CD4-positive, alpha-beta T cell treated with Interleukin-1 beta for 1 hour (primary cell): ENCODE results near the gene GREM2.

Source experiments
- DNase-seq, 2 donors: peaks; one replicate each; pipeline ENCODE4 v3.0.0-alpha.2; 2020 to 2022

The GREM2 gene

GRCh38 chr1:240555524-240555923 lies 56.4 kb downstream of the GREM2 start:
- DNase-seq = no peak

DNA sequence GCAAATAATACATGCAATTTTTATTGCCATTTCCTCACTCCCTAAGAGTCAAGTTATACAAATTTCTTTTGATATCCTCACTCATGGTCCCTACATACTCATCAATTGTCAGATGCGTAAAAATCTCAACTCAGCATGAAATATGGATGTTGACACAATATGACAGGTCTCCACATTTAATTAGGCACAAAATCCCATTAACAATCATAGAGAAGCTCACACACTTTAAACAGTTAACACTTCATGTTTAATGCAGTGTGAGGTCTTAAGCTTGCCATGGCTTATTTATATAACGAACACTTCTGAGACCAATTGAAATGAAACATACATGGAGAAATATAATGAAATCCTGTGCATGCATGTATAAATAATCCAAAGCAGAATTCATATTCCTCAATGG lies 58.6 kb downstream of the GREM2 start:
- DNase-seq = no peak

DNA sequence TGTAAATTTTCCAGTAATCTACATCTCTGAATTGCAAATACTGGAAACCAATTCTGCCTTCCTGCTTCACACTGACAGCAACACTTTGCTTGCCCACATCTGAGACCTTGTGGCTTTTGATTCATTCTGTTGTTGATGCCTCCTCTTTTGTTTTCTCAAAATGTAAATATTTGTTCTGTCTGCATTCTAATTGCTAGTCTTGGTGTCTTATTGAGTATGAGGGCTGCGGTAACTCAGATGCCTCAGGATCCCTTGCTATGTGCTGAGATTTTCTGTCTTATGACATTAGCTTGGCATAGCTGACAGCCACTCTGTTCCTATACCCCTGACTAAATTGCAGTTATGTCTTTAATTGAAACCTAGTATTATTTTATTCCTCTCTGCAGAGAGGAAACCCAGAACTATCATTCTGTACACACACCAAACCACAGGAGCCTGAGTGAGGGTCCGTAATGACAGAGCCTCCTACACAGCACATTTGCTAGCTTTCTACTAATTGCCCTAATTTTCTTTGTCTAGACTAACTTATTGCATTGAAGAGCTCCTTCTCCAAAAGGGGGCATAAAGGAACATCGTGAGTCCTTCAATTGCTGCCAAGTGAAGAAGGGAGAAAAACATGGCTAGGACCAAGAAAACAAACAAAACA lies 72.1 kb downstream of the GREM2 start:
- peak in 1 of 2 donors; percentile 7 for DNase-seq

GRCh38 chr1:240538776-240539430 lies 73.1 kb downstream of the GREM2 start:
- DNase-seq = no peak

- DNase-seq = no peak
These were observed 78.7 kb downstream of the GREM2 start for GRCh38 chr1:240533154-240533780.

GRCh38 chr1:240528591-240528990 lies 83.4 kb downstream of the GREM2 start:
- DNase-seq = no peak

DNA sequence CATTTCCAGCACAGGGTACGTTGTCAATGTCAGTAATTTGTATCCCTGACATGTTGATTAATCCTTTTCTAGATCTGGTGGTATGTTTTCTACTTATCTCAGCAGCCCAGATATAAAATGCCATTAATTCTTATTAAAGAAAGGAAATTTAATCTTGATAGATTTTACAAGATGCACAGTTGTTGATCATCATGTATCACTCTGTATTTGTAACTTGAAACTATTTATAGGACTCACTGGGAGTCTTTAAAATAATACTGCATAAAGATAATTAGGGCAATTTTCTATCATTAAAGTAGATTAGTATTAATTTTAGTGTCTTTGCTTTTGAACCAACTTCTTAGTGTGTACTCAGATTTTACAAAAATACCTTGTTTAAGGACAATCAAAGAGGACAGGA lies 84.9 kb downstream of the GREM2 start:
- DNase-seq = no peak

DNA sequence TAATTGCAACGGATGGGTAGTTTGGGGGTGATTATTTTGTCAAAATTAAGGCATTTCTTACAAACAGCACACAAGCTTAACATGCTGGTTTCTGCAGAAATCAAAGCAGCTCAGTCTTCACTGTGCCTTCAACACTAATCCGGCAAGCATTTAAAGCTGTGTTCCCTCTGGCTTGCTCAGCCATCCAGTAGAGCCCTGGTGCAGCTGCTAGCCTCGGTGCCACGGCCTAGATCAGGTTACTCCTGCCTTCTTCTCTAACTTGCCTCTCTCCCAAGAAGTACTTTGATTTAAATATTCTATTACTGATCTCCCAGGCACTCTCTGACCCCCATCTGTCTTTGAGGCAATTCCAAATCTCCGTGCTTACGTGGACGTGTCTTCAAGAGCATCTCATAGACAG lies 85.6 kb downstream of the GREM2 start:
- DNase-seq = no peak

- DNase-seq = no peak
These were observed 87.4 kb downstream of the GREM2 start for GRCh38 chr1:240524356-240525069.

GRCh38 chr1:240522122-240522822 lies 89.7 kb downstream of the GREM2 start:
- DNase-seq = no peak

DNA sequence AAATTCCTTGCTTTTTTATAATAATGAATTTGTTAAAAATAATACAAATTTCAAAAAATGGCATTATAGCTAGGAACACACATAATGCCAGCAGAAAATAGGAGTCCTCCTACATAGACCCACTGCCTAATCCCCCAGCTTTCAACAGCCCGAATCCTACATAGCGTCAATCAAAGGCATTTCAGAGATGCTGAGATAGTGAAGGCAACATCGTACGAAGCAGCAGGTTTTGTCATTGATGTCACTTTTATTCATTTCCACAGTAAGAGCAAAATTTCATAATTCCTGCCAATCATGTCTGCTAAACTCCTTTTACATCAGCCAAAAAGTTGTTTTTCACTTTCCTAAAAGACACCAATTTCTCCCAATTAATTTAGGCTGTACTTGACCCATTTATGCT lies 94.1 kb downstream of the GREM2 start:
- DNase-seq = no peak

DNA sequence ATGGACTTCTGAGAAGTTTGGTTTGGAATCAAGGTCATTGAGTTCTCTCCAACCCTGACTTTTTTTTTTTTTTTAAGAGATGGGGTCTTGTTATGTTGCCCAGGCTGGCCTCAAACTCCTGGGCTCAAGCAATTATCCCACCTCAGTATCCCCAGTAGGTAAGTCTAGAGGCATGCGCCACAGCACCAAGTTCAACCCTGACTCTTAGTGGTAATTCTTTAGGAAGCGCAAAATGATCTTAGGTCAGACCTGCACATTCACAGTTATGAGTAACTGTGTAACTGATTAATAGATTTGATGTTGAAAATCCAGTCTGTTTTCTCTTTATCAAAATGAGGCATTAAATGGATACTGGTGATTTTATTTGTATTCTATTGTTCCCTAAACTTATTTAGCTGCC lies 95.9 kb downstream of the GREM2 start:
- DNase-seq = no peak

DNA sequence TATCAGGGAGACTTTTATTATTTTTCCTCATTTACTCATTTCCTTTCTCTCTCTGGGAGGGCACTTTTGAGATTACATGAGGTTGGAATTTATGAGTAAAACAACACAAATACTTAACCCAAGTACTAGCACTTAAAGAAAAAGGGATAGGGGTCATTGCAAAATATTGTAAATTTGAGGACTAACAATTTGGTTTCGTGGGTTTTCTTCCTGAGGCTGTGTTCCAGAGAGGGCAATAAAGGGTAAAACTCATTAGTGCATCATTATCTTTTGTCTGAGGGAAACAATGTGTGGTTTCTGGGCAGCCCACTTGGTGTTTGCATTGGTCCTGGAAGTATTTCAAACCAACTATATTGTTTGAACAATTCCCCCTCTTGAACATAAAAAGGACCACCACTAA lies 96.5 kb downstream of the GREM2 start:
- no peak for DNase-seq

- no peak for DNase-seq
These were observed 100.2 kb downstream of the GREM2 start for GRCh38 chr1:240511789-240512188.

DNA sequence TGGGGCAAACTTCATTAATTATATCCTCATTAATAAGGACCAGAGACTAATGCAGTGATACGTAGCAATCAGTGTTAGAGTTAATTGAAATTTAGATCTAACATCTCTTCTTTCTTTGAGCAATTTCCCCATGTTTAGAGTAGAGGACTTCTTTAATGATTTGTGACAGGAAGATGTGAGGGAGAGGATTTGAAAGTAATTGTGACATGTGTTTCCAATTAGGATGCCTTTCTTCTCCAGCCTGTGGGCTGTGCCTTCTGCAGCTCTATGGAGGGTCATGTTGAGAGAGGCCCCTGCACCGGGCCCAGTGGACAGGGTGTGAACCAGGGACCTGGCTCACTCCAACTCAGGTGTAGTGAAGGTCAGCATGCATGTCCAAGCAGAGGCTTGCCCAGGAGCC lies 103.0 kb downstream of the GREM2 start:
- no peak for DNase-seq

GRCh38 chr1:240508201-240508600 lies 103.8 kb downstream of the GREM2 start:
- DNase-seq = no peak

- no peak for DNase-seq
These were observed 105.8 kb downstream of the GREM2 start for GRCh38 chr1:240506176-240506575.

- no peak for DNase-seq
These were observed 108.4 kb downstream of the GREM2 start for GRCh38 chr1:240503558-240503957.

GRCh38 chr1:240503036-240503435 lies 108.9 kb downstream of the GREM2 start:
- DNase-seq = no peak

GRCh38 chr1:240501115-240501514 lies 110.8 kb downstream of the GREM2 start:
- DNase-seq = no peak

DNA sequence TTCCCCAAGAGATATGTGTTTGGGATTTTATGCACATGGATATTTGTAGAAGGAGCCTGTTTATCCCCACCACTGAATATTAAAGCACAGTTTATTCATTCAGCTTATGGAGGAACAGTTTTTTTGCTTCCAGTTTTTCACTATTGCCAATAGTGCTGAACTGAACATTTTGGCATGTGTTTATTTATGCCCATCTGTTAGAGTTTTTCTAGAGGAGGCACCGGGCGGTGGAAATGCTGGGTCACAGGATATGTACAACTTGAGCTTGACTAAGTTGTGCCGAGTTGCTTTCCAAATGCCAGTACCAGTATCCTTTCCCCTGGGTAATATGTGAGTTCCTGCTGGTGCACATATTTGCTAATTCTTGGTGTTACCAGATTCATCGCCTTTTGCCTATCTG lies 111.3 kb downstream of the GREM2 start:
- DNase-seq = no peak

GRCh38 chr1:240499012-240499411 lies 112.9 kb downstream of the GREM2 start:
- DNase-seq = no peak

GRCh38 chr1:240498335-240498734 lies 113.6 kb downstream of the GREM2 start:
- DNase-seq = no peak
